Measurements from ENCODE around the gene WIPI1.

GRCh38 chr17:68457539-68458259, 403 bp upstream of the WIPI1 start:
- no peak for TF ChIP-seq CTCF (IDR thresholded peaks at IDR 0.05; ENCODE audit: low read depth, low read length)
- no peak for TF ChIP-seq POLR2A (IDR thresholded peaks at IDR 0.05; ENCODE audit: extremely low read depth, insufficient read length)
- TF ChIP-seq MAX (IDR thresholded peaks at IDR 0.05; ENCODE audit: low read depth, low read length) = peak; percentile 100
- 0 out of 2 replicates have a peak, but pooled peaks have one; percentile 20 for TF ChIP-seq MYC (IDR thresholded peaks at IDR 0.05; ENCODE audit: low read depth, low read length)

Measured in NB4 (cell line).